HG02884 (cell line): Measurements from ENCODE around the gene COL5A1.
"Not testable (repeated sequence)": the region's sequence is repeated elsewhere in the genome, so short reads cannot be mapped to it uniquely, and the experiment has no call there.

Experiments used
- ATAC-seq: cut with Tn5 transposase; IDR thresholded peaks from one replicate; pipeline ENCODE4 v1.9.1; 2021; ENCODE audit warnings: mild to moderate bottlenecking, moderate library complexity; ENCODE audit not compliant: unreplicated experiment

The COL5A1 gene

GRCh38 chr9:134638502-134639090 is 3.0 kb upstream of the COL5A1 start:
- ATAC-seq, result no peak

GRCh38 chr9:134639994-134640393 is 1.6 kb upstream of the COL5A1 start:
- ATAC-seq, result no peak

DNA sequence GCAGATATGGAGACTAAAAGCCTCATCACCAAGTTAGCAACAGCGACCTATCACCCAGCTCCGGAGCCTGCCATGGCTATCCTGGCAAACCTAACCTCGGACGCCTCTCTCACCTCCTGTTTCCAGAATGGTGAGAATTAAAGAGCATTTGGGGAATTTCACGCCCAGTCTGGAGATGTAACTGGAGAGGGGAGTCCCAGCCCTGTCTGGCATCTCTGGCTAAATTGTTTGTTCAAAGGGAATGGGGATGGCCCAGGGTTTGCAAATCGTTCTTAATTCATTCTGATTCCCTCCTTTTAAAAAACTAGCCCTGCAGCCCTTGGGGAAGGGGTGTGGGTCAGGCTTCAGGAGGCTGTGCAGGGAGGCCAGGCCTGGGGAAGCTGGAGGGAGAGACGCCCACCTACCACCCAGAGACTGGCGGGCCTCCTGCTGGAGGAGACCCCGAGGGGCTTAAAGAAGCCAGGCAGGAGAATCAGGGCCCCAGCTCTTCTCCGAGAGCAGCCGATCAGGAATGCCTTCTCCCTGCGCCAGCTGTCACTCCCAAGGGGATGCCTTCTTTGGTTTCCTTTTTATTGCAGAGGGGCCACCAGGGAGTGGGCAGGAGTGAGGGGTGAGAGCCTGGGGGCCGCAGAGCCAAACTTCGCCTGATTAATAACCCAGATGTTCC is 964 bp upstream of the COL5A1 start:
- no peak for ATAC-seq

DNA sequence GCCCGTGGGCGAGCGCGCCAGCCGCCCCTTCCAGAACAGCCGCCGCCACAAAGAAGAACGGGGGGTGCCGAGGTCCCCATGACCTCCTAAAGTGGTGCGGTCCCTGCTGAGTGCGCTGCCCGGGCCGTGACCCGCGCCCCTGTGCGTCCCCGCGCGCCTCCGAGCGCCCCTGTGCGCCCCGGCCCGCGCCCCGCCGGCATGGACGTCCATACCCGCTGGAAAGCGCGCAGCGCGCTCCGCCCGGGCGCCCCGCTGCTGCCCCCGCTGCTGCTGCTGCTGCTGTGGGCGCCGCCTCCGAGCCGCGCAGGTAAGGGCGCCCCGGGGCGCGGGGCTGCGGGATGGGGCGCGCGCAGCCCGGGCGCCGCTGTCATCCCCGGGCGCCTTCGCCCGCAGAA is 384 bp downstream of the COL5A1 start:
- ATAC-seq, result no peak

GRCh38 chr9:134642385-134643181 is 980 bp downstream of the COL5A1 start:
- no peak for ATAC-seq

DNA sequence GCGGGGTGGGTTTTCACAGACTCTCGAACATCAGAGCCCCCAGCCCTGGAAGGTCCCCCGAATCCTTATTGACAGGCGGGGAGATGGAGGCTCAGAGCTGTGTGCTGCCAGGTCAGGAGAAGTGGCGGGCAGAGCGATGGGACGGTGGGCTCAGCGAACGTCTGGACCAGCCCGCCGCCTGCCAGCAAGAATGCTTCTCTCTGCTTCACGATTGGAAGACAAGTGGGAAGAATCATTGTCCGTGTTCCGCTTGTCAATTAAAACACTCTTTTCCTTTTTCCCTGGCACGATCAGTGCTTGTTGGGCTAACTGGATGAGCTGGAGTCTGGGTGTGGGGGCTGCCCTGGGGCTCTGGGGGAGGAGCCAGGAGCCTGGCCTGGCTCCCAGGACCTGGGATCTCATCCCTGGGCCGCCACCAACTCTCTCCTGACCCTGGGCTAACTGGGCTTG is 1.6 kb downstream of the COL5A1 start:
- ATAC-seq, result no peak

- not testable (repeated sequence) for ATAC-seq
Measured at GRCh38 chr9:134644401-134644724, 2.8 kb downstream of the COL5A1 start.

DNA sequence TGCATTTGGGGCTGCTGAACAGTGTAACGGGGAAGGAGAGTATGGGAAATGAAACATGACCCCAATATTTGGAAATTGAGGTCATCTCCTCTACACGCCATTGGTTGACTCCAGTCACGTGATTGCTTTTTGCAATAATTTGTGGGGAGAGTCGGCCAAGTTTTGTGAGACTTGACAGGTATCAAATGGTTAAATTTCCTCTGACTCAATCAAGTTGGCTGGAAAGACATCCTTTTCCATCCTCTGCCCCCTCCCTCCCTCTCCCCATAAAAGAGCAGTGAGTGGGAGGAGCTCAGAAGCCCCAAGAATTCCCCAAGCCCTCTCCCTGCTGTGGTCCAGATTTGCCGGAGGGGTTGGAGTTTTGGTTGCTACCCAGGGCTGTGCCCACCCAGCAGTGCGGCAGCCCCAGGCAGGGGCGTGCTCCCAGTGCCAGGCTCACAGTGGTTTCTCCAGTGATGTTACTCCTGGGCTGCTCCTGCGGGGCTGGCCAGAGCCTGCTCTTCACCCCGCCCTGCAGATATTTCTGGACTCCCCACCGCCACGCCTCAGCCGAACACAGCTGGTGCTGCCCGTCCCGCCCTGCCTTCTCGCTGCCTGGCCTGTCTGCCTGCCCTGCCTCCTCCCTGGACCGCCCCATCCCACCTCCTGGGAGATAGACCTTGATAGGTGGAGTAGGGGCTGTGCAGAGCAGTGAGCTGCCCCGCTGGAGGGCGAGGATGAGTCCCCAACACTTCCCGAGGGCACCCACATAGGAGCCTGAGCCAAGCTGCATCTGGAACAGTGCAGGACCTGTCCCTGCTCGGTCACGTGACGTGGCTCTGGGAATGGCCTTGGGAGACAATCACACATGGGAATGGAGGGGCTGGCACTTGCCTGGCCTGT is 3.4 kb downstream of the COL5A1 start:
- no peak for ATAC-seq

- ATAC-seq, result no peak
Measured at GRCh38 chr9:134645607-134646365, 4.2 kb downstream of the COL5A1 start.

GRCh38 chr9:134647359-134648080 is 5.9 kb downstream of the COL5A1 start:
- ATAC-seq, result no peak

- no peak for ATAC-seq
Measured at GRCh38 chr9:134648701-134649530, 7.3 kb downstream of the COL5A1 start.

GRCh38 chr9:134650431-134651190 is 9.0 kb downstream of the COL5A1 start:
- ATAC-seq, result no peak

GRCh38 chr9:134651226-134651905 is 9.8 kb downstream of the COL5A1 start:
- no peak for ATAC-seq

DNA sequence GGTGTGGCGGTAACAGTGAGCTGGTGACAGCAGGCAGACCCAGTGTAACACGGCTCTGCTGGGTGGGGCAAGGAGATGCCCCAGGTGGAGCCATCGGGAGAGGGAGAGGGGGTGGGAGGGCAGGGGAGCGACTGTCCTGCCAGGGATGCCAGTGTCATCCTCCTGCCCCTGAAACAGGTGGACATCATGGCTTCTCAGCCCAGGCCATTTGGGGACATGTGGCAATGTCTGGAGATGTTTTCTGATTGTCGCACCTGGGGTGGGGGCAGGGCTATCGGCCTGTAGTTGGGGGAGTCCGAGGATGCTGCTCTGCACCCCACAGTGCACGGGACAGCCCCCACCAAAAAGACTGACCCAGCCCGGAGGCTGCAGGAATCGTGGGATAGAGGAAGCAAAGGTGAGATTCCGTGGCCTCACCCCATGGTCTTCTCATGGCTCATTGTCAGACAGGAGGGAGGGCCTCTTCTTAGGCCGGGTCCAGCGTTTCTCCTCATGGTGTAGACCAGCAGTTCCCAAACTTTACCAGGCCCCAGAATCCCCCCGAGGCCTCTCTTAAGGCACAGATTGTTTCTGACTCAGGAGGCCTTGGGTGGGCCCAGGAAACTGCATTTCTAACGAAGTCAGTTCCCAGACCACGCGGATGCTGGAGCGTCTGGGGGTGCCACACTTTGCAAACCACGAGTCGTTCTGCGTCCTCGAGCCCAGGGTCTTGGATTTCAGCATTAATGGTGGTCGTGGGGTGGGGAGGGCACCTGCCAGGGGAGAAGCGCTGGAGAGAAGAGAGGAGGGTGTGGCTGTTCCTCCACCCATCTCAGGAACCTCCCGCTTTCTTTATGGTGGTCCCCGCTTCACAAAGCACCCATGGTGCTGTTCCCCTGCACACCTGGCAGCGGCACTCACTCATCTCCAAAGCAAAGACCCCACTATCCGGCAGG is 11.0 kb downstream of the COL5A1 start:
- ATAC-seq, result no peak

DNA sequence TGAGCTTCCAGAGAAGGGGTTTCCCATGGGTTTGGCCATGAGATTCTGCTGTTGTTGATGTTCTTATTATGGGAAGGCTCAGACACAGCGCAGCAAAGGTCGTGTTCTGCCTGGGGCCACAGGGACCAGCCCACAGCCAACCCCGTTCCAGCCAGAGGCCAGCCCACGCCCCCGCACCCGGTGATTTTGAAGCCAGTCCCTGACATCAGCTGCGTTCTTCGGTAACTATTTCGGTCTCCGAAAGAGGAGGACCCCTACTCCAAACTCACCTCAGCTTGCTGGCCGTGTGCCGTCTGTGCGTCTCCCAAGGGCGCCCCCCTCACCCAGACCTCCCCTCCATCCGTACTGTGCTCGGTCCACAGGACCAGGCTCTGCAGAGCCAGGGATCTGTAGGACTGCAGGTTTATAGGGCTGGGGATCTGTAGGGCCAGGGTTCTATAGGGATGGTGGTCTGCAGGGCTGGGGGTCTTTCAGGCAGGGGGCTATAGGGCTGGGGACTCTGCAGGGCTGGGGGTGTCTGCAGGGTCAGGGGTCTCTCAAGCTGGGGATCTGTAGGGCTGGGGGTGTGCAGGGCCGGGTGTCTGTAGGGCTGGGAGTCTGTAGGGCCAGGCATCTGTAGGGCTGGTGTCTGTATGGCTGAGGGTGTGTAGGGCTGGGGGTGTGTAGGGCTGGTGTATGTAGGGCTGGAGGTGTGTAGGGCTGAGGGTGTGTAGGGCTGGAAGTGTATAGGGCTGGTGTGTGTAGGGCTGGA is 11.8 kb downstream of the COL5A1 start:
- ATAC-seq, result no peak

DNA sequence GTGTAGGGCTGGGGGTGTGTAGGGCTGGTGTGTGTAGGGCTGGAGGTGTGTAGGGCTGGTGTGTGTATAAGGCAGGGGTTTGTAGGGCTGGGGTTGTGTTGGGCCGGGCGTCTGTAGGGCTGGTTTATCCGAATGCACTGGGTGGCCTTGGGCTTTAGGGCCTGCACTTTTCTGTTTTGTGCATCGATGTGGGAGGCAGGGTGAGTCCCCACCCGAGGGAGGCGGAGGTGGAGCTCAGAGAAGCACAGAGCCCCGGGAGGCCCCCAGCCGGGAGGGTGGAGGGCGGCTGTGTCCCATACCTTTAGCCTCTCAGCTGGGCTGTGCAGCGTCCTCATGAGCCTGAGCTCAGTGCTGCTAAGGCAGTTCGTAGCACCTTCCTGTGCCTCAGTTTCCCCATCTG is 13.5 kb downstream of the COL5A1 start:
- ATAC-seq, result no peak
